GM19397 (cell line): ENCODE results near the gene USP15.
"Not testable (repeated sequence)": the region's sequence is repeated elsewhere in the genome, so short reads cannot be mapped to it uniquely, and the experiment has no call there.

Source experiments
- ATAC-seq: cut with Tn5 transposase; IDR thresholded peaks from one replicate; pipeline ENCODE4 v1.9.1; 2021; ENCODE audit warnings: mild to moderate bottlenecking, moderate library complexity; ENCODE audit not compliant: unreplicated experiment

USP15 gene

GRCh38 chr12:62435303-62436163, 175.3 kb downstream of the USP15 start:
- ATAC-seq = peak; percentile 70

DNA sequence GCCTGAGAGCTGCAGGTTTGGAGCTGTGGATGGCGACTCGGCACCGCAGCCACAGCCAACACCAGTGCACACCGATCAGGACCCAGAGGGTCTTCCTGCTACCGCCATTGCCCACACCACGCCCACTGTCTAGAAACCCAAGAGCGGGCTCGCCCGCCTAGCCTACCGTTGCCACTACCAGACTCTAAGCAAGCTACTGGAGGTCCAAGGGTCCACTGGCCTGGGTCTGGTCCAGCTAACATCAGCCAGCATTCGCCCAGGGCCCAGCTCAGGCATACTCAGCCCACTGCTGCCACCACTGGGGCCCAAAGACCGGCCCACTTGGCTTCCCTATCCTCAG, 175.9 kb downstream of the USP15 start:
- no peak for ATAC-seq

DNA sequence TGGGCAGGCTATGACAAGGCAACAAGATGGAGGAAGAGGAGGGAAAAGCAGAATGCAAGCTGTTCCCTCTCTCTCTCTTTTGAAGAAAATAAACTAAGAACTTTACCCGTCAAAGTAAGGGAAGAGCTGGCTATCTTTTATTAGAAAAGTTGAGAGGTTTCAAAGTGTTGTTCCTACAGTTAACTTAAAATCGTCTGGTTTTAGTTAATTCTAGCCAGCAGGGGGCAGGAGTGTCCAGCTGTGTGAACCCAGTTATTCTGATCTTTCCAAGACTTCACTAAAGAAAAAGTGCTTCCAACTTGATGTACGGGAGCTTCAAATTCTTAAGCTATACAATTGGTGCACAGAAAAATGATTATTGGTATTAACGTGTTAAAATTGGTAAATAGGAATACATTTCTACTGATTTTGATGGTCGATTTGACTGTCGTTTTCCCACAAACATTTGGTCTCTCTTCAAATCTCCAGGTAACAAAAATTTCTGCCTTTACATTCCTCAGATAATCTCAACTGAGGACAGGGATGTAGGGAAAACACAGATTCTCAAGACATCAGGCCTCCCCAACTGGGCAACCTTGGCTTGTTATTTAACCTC, 178.0 kb downstream of the USP15 start:
- no peak for ATAC-seq

DNA sequence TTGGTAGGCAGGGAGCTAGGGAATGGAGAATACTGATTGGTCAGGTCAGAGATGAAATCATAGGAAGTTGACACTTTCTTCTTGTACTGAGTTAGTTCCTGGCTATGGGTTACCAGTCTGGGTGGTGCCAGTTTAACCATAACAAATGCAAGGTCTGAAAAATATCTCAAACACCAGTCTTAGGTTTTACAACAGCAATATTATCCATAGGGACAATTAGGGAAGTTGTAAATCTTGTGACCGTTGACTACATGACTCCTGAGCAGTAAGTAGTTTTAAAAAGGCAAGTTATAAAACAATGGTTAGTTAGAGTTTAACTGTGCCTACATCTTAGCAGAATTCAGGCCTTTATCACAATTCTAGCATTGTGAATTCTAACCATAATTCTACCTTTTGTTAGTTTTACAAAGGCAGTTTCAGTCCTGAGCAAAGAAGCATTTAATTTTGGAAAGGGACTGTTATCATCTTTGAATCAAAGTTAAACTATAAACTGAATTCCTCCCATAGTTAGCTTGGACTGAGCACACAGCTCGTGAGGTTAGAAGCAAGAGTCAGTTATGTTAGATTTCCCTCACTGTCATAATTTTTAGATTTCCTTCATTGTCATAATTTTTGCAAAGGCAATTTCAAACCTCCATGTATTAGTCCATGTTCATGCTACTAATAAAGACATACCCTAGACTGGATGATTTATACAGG, 186.7 kb downstream of the USP15 start:
- no peak for ATAC-seq

DNA sequence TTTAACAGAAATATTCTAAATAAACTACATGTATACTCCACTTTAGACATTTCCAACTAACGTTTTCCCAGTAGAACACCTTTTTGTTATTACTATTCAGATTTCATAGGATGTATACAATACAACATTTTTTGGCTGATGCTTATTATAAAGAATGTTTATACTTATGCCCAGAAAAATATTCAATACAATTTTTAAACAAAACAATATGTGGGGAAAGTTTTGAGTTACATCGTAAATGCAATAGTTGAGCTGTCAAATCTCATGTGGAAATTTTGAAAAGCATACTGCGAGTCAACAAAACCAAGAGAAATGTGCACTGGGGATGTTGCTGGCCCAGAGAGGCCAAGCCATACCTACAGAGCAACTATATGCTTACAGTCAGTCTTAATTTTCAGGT, 188.2 kb downstream of the USP15 start:
- no peak for ATAC-seq

GRCh38 chr12:62455429-62455828, 195.2 kb downstream of the USP15 start:
- ATAC-seq = not testable (repeated sequence)

GRCh38 chr12:62458626-62459025, 198.4 kb downstream of the USP15 start:
- ATAC-seq = no peak

DNA sequence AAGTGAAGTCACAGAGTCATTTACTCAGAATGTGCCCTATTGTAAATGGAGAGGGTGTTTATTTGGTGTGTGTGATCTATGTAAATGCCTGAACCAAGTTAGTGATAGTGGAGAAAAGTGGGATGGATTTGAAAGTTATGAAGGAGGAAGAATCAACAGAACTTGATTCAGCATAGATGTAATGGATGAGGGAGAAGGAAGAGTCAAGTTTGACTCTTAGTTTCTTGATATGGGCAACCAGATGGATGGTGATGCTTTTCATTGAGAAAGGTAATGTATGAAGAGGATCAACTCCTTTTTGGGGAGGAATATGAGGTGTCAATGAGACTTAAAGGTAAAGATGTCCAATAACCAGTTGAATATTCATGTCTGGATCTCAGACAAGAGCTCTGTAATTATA, 199.8 kb downstream of the USP15 start:
- ATAC-seq = no peak

- ATAC-seq = not testable (repeated sequence)
Observed at GRCh38 chr12:62461171-62461837, 201.1 kb downstream of the USP15 start.

DNA sequence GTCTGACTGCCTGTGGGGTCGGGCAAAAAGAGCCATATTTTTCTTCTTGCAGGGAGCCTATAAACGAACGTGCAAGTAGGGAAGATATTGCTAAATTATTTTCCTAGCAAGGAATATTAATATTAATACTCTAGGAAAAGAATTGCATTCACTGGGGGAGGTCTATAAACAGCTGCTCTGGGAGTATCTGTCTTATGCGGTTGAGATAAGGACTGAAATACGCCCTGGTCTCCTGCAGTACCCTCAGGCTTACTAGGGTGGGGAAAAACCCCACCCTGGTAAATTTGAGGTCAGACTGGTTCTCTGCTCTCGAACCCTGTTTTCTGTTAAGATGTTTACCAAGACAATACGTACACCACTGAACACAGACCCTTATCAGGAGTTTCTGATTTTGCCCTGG, 203.0 kb downstream of the USP15 start:
- not testable (repeated sequence) for ATAC-seq
